Stimulated activated CD4-positive, alpha-beta T cell treated with anti-CD3 and anti-CD28 coated beads, Interleukin-15, amount 100 ng/mL, for 24 hours (primary cell): Measurements from ENCODE around the gene KIAA0753.

Experiments used
- DNase-seq: peaks from one replicate; pipeline ENCODE4 v3.0.0-alpha.2; 2020

Gene KIAA0753

GRCh38 chr17:6639586-6640535 is 650 bp downstream of the KIAA0753 start:
- peak; percentile 58 for DNase-seq

GRCh38 chr17:6639014-6639585 is 1.4 kb downstream of the KIAA0753 start:
- peak; percentile 25 for DNase-seq

GRCh38 chr17:6638046-6638908 is 2.2 kb downstream of the KIAA0753 start:
- no peak for DNase-seq

- no peak for DNase-seq
These were observed 3.1 kb downstream of the KIAA0753 start for GRCh38 chr17:6637458-6637840.

- DNase-seq, result no peak
These were observed 3.7 kb downstream of the KIAA0753 start for GRCh38 chr17:6636616-6637457.

- DNase-seq, result no peak
These were observed 4.4 kb downstream of the KIAA0753 start for GRCh38 chr17:6636105-6636504.

GRCh38 chr17:6633263-6633662 is 7.2 kb downstream of the KIAA0753 start:
- no peak for DNase-seq

- DNase-seq, result no peak
These were observed 8.0 kb downstream of the KIAA0753 start for GRCh38 chr17:6632530-6632929.

GRCh38 chr17:6630390-6630789 is 10.1 kb downstream of the KIAA0753 start:
- no peak for DNase-seq

DNA sequence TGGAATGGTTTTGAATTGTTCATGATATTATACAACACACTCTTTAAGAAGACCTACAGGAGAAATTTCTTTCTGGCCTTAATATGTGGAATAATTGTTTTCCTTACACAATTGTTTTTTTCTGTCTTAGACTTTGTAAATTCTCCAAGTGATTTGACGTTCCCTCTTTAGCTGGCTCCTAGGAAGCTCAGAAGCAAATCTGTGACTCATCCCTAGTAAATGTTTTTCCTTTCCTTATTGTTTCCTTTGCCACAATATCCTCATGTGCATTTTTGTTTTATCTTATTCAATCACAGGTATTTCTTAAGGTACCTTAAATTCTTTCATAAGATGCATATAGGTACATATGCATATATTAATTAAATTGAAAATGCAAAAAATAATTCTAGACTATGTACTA is 13.5 kb downstream of the KIAA0753 start:
- no peak for DNase-seq

DNA sequence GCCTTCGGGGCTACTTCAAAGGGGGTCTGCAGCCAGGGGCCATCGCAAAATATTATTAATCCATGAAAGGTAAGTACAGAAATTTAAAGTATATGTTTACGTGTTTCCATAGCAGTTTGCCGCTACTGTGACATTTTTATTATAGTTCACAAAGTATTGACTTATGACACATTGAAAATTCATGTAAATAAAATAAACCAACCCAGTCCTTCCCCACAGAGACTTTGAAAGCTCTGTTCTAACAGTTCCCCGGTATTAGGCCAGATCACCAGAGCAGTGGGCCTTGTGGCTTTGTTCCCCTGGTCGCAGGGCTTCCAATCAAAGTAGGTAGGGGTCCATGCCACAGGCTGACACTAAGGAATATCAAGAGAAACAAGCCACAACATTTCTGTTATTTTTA is 13.9 kb downstream of the KIAA0753 start:
- DNase-seq, result no peak

DNA sequence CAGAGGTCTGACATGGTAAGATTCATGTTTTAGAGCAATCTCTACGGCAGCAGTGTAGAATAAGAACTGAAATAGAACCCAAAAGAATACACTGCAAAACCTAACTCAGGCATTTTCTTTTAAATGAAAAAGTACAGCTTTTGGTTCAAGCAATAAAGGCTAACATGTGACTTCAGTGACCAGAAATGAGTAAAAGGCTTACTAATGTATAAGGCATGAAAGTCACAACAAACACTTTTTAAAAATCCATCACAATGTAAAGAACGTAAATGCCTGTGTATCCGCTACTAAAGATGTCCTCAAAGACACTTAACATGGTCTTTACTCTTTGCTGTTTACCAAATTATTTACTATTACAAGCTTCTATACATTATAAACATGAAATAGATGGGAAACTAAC is 16.6 kb downstream of the KIAA0753 start:
- DNase-seq, result no peak

DNA sequence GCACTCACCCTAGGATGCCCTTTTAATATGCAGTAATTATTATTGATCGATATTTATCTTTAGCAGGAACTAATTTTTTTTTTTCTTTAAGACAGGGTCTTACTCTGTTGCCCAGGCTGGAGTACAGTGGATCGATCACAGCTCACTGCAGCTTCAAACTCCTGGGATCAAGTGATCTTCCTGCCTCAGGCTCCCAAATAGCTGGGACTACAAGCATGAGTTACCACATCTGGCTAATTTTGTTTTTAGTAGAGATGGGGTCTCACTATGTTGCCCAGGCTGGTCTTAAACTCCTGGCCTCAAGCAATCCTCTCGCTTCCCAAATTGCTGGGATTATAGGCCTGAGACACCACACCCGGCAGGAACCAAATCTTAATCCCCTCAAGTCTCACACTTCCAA is 29.3 kb downstream of the KIAA0753 start:
- DNase-seq, result no peak

GRCh38 chr17:6610011-6610410 is 30.5 kb downstream of the KIAA0753 start:
- no peak for DNase-seq

DNA sequence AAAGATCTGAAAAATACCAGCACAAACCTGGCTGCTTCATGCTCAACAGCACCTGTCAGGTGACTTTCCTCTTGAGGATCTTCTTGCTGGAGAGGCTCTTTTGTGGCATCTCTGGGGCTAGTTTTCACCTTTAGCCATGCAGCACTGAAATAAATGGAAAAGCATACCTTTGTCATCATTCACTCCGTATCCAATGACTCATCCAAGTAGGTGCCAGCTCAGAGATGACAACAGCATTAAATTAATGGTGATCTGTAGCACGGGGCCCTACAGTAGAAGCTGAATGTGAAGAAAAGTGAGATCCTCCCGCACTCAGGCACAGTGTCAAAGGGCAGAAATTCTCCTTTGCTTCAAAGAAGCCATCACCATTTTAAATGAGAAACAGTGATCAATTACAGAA is 32.2 kb downstream of the KIAA0753 start:
- DNase-seq, result no peak

- no peak for DNase-seq
These were observed 35.4 kb downstream of the KIAA0753 start for GRCh38 chr17:6605142-6605541.

- DNase-seq, result no peak
These were observed 36.7 kb downstream of the KIAA0753 start for GRCh38 chr17:6603744-6604325.

DNA sequence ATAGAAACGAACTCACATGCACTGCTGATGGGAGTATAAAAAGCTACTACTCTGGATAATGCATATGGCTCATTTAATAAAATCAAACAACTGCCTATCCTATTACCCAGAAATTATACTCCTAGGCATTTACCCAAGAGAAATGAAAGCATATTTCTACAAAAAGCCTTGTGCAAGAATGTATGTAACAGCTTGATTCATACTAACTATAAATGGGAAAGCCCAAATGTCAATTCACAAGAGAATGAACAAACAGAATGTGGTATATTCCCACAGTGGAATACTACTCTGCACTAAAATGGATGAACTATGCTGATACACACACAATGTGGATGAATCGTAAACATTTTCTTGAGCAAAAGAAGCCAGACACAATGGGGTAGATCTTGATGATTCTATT is 38.4 kb downstream of the KIAA0753 start:
- no peak for DNase-seq

DNA sequence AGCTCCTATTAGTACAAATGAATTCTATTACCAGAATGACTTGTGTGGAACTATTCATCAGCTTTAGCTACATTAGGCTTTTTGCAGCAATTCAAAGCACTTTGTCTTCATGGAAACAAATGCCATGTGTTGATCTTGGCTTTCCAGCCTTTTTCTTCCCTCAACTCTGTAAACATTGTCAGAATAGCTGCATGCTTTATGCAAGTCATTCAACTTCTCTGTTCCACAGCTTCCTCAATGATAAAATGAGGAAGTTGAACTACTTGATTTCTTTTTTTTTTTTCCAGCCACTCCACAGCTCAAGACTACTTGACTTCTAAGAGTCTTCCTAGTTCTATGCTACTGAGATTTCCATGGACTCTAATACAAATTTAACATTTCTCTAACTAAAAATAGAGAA is 41.1 kb downstream of the KIAA0753 start:
- no peak for DNase-seq

DNA sequence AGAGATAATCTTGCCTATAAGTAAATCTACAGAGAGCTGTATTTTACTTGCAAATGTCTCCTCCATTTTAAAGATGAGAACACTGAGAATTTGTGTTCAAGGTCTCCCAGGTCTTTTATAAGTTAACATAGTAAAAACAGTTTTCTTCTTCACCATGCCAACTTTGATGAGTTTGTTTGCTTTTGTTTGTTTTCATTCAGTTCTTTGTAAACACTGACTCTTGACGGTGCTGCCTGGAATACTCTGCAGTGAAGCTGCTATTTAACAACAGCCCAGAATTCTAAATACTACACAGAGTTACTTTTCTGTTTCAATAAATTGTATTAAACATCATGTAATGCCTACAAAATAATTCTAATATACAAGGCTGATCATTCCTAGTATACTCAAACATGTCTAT is 42.8 kb downstream of the KIAA0753 start:
- no peak for DNase-seq

DNA sequence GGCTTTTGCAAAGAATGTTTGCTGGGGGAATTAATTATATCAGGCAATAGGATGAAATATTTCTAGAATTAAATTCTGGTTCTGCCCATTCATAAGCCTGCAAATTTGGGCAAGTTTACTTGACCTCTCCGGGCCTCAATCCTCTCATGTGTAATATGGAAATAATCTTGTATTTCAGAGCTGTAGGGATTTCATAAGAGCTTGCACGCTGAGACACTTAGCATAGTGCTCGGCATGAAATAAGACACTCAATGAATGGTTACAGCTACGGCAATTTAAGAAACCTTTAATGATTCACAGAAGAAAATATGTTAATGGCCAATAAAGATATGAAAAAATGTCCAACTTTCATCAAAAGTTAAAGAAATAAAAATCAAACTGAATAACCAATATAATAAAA is 43.6 kb downstream of the KIAA0753 start:
- no peak for DNase-seq

GRCh38 chr17:6596511-6596910 is 44.0 kb downstream of the KIAA0753 start:
- no peak for DNase-seq
